ENCODE results near the gene SPX. TPM values are rescaled to one million over a fixed set of nuclear protein-coding genes. Genes with fewer than 3 reads are reported as not detected.

Gene SPX
- total and polyA plus RNA-seq, 9 donors = 0.16 to 1.1 (median 0.23) TPM; not detected in 3

DNA sequence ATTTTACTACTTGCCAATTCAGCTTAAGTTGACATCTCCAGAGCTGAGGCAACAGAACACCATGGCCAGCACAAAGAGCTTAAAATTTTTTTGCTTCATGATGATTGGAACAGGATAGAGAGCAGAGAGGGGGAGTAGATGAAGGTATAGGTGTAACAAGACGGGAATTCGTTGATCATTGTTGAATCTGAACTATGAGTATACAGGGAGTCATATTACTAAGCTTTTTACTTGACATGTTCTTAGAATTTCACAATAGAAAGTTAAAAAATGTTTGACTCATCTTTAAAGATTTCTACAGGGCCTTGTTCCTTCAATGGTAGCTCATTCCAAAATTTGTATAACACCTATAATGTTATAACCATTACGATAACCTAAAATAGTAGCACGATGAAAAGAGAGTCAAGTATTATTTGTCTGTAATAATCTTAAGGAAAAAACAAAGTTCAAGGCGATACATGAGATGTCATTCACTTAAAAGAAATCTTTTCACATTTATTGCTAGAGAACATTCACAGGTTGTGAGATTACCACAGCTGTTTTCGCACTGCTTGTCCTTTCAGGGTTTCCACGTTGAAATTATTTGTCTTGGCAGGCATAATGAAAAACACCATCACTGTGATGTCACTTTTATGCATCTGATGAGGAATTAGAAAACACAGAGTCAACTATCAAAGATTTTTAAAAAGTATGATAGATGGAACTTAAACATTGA, 33.9 kb downstream of the SPX start:
- Histone ChIP-seq H3K9me3 (no peaks in the 10 kb centered on the region), H3K27me3 (no peaks in the 10 kb centered on the region), H3K4me1 (ENCODE audit: insufficient read depth) (no peaks in the 10 kb centered on the region), H3K4me3 (no peak overlapping the region), H3K27ac (no peak overlapping the region), H3K36me3 (no peaks in the 10 kb centered on the region)
- TF ChIP-seq POLR2A (IDR thresholded peaks at IDR 0.05) = no peak
- TF ChIP-seq, protein P1, sequence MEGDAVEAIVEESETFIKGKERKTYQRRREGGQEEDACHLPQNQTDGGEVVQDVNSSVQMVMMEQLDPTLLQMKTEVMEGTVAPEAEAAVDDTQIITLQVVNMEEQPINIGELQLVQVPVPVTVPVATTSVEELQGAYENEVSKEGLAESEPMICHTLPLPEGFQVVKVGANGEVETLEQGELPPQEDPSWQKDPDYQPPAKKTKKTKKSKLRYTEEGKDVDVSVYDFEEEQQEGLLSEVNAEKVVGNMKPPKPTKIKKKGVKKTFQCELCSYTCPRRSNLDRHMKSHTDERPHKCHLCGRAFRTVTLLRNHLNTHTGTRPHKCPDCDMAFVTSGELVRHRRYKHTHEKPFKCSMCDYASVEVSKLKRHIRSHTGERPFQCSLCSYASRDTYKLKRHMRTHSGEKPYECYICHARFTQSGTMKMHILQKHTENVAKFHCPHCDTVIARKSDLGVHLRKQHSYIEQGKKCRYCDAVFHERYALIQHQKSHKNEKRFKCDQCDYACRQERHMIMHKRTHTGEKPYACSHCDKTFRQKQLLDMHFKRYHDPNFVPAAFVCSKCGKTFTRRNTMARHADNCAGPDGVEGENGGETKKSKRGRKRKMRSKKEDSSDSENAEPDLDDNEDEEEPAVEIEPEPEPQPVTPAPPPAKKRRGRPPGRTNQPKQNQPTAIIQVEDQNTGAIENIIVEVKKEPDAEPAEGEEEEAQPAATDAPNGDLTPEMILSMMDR (IDR thresholded peaks at IDR 0.05) = no peak
- TF ChIP-seq EP300 (IDR thresholded peaks at IDR 0.05) = no peak
- DNase-seq = no peak
- 40 to 68% (median 62%) methylated on average over 7 of the region's 7 CpGs for WGBS, 3 donors
- intact Hi-C loops (cut with DNase I) = no loop called here

GRCh38 chr12:21561158-21561557, 35.1 kb downstream of the SPX start:
- no peaks in the 10 kb centered on the region for H3K9me3 ChIP-seq
- H3K4me1 ChIP-seq (ENCODE audit: insufficient read depth) = no peaks in the 10 kb centered on the region
- no peaks in the 10 kb centered on the region for H3K36me3 ChIP-seq
- no peak for DNase-seq
- TF ChIP-seq, protein P1 (IDR thresholded peaks at IDR 0.05) = no peak
- no peak for TF ChIP-seq POLR2A (IDR thresholded peaks at IDR 0.05)
- no peak for TF ChIP-seq EP300 (IDR thresholded peaks at IDR 0.05)
- H3K4me3 ChIP-seq = no peak overlapping the region
- no peak overlapping the region for H3K27ac ChIP-seq
- intact Hi-C loops (cut with DNase I) = no loop called here
- H3K27me3 ChIP-seq = no peaks in the 10 kb centered on the region
- WGBS, 3 donors = 40 to 52% (median 46%) methylated on average over 2 of the region's 2 CpGs

- H3K27me3 ChIP-seq = no peaks in the 10 kb centered on the region
- H3K27ac ChIP-seq = no peak overlapping the region
- no peaks in the 10 kb centered on the region for H3K4me1 ChIP-seq (ENCODE audit: insufficient read depth)
- no peak overlapping the region for H3K4me3 ChIP-seq
- no peaks in the 10 kb centered on the region for H3K36me3 ChIP-seq
- intact Hi-C loops (cut with DNase I) = no loop called here
- WGBS, 3 donors = 72 to 82% (median 76%) methylated on average over 2 of the region's 2 CpGs
- no peak for DNase-seq
- TF ChIP-seq EP300 (IDR thresholded peaks at IDR 0.05) (no peak), POLR2A (IDR thresholded peaks at IDR 0.05) (no peak)
- TF ChIP-seq, protein P1 (IDR thresholded peaks at IDR 0.05) = no peak
- no peaks in the 10 kb centered on the region for H3K9me3 ChIP-seq
These were observed 36.8 kb downstream of the SPX start for GRCh38 chr12:21562859-21563258.

DNA sequence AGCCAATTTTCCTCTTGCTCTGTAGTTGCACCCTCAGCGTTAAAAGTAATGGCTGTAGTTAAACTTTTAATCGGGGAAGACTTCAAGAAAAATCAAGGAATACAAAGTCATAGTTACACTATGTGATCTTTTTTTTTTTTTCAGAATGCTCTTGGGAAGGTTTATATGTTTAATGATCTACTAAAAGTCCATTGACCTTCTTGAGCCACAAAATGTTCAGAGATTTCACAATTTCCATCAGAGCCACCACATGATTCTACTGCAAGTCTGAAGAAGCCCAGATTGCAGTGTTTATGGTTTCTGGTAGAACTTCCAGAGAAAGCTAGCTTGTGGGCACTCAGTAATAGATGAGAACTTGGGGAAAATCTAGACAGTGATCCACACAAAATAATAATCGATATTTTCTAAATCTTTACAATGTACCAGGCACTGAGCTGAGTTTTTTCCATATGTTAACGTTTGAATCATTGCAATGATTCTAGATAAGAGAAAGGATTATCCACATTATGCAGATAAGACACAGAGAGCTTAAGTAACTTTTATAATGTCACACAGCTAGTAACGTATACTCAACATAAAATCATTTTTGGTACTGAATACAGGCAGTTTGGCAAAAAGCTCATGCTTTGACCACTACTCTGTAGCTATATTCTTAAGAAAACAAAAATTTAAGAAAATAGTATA, 40.3 kb downstream of the SPX start:
- WGBS, 3 donors = 70 to 81% (median 77%) methylated on average over 5 of the region's 5 CpGs
- H3K27ac ChIP-seq = no peak overlapping the region
- no peak for TF ChIP-seq EP300 (IDR thresholded peaks at IDR 0.05)
- TF ChIP-seq, protein P1 (IDR thresholded peaks at IDR 0.05) = no peak
- TF ChIP-seq POLR2A (IDR thresholded peaks at IDR 0.05) = no peak

More for the DNA sequence above, 40.3 kb downstream of the SPX start:
- DNase-seq = no peak
- Histone ChIP-seq H3K9me3 (no peaks in the 10 kb centered on the region), H3K36me3 (no peaks in the 10 kb centered on the region), H3K4me3 (no peak overlapping the region), H3K4me1 (ENCODE audit: insufficient read depth) (no peaks in the 10 kb centered on the region), H3K27me3 (no peaks in the 10 kb centered on the region)
- intact Hi-C loops (cut with DNase I) = no loop called here

Measured in ovary (tissue), 9 donors.